Daoy (cell line): Measurements from ENCODE around the gene LGALS7. TPM values are rescaled to one million over a fixed set of nuclear protein-coding genes. Genes with fewer than 3 reads are reported as not detected.
"Not testable (repeated sequence)": the region's sequence is repeated elsewhere in the genome, so short reads cannot be mapped to it uniquely, and the experiment has no call there.

Experiments used
- DNase-seq: peaks from one replicate; pipeline ENCODE4 v3.0.0-alpha.2; 2015; ENCODE audit warnings: low read depth
- total RNA-seq: library from RNA; depleted of rRNA; stranded (reverse); fragments of >200 nt; shearing (Covaris generic); gene quantifications from 2 replicates; pipeline ENCODE4 v1.2.3, GENCODE V29; 2014

The LGALS7 gene
- total RNA-seq, 1 experiment from 2014 or later: not detected

DNA sequence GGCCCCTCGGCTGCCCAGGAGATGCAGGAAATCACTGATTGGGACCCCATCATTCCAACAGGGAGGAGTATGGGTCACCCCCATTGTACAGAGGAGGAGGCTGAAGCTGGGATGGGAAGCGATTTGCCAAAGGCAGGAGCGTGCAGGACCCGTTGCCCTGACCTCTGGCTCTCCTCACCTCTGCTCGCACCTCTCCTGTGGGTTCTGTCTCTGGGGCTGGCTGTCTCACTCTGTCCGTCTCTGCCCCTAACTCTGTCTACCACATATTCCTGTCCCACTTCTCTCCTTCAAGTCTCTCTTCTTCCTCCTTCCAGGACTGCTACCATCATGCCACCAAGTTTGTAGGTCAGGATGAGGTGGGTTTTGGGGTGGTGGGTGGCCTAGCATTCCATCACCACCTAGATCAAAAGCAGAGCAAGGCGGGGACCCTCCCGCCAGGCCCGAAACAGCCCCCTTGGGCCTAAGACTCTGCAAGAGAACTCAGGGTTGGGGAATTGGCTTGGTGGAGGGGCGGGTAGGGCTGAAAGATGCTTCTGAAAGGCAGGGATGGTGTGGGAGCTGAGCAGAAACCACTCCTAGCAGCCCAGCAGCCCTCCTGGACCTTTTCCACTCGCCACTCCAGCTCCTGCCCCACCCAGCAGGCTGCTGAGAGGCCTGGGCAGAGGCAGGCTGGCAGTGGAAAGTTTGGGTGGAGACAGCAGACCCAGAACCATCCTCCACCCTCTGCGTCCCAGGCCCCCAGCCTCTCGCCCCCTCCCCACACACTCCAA lies 1.0 kb upstream of the LGALS7 start:
- no peak for DNase-seq

DNA sequence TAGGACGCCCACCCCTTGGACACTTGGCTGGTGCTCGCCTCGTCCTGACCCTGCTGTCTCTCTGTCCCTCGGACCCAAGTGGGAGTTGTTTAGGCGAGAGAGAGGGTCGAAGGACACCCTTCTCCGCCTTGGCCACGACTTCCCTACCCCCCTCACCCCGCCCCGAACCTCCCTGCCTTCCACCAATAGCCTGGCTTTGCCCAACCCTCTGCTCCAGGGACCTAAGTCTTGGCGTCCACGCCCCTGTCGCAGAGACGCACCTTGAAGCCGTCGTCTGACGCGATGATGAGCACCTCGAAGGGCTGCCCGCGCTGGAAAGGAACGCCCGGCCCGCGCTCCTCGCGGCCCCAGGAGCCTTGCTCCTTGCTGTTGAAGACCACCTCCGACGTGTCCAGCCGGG lies 1.7 kb downstream of the LGALS7 start:
- not testable (repeated sequence) for DNase-seq

DNA sequence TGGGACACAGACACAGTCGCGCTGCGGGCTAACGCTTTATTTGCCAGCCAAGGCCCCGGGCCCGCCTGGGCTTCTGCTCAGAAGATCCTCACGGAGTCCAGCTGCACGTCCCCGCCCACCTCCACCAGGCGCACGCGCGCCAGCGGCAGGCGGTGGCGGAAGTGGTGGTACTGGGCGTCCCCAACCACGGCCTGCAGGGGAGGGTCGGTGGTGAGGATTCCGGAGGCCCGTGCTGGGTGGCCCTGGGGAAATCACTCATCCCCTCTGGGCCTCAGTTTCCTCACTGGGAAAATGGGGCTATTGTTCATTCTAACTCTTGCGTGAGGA lies 2.4 kb downstream of the LGALS7 start:
- DNase-seq: not testable (repeated sequence)

DNA sequence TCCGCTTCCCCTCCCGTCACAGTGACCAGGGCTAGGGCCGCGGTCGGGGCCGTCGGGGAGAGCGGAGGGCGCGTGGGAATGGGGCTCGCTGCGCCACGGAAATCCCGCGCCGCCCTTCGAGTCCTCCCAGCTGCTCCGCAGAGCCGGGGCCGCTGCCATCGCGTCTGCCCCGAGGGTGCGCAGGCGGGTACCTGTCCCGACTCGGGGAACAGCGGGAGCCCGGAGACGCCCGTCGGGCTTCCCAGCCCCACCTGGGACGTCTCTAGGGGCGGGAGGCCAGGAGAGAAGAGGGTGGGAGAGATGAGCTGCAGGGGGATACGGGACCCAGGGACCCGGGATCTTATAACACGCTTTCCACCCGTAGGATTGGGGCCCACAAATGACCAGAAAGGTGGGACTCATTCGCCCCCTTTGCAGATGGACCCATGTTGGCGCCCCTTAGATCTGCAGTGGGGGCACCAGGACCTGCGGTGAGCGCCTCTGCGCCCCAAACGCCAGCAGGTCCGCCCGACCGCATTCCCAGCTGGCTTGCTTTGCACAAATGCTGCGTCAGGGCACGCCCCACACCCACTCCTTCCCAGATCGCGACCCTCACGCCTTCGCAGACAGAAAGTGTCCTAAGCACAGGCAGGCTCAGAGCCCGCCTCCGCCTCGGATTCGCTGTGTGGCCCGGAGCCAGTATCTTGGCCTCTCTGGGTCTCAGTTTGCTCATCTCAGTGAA lies 2.9 kb downstream of the LGALS7 start:
- DNase-seq: not testable (repeated sequence)

DNA sequence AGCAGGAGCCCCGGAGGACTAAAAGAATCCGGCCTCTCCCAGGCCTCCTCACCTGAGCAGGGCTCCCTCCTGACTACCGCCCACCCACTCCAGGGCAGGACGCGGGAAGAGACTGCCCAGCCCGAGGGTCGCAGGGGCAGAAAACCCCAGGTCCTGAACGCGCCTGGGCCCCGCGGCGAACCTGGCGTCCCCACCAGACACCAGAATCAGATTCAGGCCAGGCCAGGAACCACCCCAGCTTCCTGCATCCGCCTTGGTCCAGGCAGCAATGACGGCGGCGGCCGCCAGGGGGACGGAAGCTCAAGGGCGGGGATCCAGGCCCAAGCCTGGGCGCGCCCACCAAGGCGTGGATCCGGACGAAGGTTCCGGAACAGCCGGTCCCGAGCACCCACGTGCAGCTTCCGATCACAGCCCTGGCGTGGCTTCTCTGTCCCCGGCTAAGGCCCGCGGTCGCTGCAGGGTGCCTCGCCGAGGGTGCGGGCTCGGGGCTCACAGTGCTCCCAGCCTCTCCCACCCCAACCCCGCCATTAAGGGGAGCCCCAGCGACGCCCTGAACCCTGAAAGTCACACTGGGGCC lies 3.6 kb downstream of the LGALS7 start:
- peak; percentile 81 for DNase-seq

DNA sequence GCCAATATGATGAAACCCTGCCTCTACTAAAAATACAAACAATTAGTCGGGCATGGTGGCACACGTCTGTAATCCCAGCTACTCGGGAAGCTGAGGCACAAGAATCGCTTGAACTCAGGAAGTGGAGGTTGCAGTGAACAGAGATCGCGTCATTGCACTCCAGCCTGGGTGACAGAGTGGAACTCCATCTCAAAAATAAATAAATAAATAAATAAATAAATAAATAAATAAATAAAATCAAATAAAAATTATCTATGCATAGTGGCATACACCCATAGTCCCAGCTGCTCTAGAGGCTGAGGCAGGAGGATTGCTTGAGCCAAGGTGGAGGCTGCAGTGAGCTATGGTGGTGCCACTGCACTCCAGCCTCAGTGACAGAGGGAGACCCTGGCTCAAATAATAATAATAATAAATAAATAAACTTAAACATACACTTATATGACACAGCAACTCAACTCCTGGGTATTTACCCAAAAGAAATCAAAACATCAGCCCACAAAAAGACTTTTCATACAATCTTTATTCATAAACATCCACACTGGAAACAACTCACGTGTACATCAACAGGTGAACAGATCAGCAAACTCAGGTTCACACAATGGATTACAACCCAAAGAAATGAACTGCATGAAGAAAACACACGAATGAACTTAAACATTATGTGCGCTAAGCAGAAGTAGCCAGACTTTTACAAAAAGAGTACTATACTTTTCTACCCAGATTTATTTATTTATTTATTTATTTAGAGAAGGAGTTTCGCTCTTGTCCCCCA lies 6.9 kb downstream of the LGALS7 start:
- no peak for DNase-seq

DNA sequence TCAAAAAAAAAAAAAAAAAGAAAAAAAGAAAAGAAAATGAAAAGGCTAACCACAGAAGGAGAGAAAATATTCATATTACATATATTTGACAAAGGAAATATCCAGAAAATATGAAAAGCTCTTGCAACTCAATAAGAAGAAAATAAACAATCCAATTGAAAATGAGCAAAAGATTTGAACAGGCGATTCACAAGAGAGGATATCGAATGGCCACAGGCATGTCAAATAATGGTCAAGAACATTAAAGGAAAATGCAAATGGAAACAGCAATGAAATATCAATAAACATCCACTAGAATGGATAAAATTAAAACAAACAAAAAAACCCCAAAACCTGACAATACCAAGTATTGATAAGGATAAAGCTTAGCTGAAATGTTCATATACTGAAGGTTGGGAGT lies 8.1 kb downstream of the LGALS7 start:
- DNase-seq: no peak

DNA sequence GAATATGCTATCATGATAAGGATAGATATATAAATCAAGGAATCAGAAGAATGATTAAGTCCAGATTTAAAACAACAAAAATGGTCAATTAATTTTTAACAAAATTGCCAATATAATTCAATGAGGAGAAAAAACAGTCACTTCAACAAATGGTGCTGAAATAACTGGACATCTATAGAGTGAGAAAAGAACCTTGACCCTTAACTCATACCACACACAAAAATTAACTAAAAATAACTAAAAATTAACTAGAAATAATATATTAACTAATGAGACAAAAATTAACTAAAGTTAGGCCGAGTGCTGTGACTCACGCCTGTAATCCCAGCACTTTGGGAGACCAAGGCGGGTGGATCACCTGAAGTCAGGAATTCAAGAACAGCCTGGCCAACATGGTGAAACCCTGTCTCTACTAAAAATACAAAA lies 9.5 kb downstream of the LGALS7 start:
- DNase-seq: no peak

DNA sequence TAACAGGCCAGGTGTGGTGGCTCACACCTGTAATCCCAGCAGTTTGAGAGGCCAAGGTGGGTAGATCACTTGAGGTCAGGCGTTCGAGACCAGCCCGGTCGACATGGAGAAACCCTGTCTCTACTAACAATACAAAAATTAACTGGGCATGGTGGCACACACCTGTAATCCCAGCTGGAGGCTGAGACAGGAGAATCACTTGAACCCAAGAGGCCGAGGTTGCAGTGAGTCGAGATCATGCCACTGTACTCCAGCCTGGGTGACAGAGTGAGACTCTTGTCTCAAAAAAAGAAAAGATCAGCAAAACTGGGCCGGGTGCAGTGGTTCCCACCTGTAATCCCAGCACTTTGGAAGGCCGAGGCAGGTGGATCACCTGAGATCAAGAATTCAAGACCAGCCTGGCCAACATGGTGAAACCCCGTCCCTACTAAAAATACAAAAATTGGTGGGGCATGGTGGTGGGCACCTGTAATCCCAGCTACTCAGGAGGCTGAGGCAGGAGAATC lies 11.4 kb downstream of the LGALS7 start:
- not testable (repeated sequence) for DNase-seq

DNA sequence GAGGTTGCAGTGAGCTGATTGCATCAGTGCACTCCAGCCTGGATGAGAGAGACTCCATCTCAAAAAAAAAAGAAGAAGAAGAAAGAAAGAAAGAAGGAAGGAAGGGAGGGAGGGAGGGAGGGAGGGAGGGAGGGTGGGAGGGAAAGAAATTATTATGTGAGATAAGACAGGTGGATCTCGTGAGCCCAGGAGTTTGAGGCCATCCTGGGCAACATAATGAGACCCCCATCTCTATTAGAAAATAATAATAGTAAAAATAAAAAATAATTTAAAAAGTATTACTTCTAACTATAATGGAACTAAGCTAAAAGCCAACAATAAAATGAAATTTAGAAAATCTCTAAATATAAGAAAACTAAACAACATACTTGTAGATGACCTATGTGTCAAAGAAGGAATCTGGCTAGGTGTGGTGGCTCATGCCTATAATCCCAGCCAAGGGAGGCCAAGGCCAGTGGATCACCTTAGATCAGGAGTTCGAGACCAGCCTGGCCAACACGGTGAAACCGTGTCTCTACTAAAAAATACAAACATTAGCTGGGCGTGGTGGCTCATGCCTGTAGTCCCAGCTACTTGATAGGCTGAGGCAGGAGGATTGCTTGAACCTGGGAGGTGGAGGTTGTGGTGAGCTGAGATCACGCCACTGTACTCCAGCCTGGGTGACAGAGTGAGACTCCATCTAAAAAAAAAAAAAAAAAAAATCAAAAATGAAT lies 12.4 kb downstream of the LGALS7 start:
- DNase-seq: not testable (repeated sequence)

DNA sequence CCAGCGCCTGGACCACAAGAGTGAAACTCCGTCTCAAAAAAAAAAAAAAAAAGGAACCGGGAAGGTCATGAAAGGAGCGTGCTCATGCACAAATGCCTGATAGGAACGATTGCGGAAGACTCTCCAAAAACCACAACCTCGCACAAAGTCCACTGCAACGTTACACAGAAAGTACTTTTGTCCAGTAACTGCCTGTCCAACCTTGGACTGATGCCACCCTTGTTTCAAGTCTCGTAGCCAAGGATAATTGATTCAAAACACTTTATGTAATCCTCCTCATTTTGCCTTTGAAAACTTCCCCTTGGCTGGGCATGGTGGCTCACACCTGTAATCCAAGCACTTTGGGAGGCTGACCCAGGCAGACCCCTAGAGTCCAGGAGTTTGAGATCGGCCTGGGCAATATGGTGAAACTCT lies 13.7 kb downstream of the LGALS7 start:
- DNase-seq: no peak

DNA sequence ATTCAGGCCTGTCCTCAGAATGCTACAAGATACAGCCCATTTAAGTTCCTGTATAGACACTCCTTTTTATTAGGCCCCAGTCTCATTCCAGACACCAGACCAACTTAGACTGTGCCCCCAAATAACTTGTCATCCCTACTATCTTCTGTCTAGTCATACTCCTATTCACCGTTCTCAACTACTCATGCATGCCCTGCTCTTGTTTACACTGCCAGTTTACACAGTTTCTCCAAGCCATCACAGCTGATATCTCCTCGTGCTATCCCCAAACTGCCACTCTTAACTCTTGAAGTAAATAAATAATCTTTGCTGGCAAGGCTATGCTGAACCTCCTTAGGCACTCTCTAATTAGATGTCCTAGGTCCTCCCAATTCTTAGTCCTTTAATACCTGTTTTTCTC lies 19.1 kb downstream of the LGALS7 start:
- DNase-seq: not testable (repeated sequence)

DNA sequence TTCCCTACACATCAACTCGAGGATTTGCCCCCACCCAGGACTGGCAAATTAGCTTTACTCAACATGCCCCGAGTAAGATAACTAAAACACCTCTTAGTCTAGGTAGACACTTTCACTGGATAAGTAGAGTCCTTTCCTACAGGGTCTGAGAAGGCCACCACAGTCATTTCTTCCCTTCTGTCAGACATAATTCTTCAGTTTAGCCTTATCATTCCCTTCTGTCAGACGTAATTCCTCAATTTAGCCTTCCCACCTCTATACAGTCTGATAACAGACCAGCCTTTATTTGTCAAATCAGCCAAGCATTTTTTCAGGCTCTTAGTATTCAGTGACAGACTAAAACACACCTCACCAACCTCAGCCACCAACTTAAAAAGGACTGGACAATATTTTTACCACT lies 19.5 kb downstream of the LGALS7 start:
- not testable (repeated sequence) for DNase-seq

DNA sequence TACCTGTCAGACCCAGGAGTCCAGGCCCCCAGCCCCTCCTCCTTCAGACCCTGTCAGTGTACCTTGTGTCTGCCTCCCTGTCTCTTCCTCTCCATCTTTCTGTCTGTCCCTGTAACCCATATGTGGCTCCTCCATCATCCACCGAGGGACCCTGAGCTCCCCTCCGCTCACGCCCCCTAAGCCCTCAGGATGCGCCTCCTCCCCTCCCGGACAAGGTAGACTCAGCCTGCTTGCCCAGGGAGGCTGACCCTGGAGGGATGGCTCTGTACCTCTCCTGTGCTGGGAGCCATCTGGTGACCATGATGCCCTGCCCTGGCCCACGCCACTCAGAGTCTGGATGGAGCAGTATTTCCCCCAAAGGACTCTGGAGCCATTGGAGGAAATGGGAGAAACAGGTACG lies 28.0 kb downstream of the LGALS7 start:
- no peak for DNase-seq

DNA sequence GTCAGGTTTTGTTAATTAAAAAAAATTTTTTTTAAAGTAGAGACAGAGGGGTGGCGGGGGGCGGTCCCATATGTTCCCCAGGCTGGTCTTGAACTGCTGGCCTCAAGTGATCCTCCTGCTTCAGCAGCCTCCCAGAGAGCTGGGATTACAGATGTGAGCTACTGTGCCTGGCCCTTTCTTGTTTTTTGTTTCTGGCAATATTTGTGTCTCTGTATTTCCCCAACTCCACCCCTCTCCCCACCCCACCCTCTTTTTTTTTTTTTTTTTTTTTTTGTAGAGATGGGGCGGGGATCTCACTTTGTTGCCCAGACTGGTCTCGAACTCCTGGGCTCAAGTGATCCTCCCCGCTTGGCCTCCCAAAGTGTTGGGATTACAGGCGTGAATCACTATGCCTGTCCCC lies 28.4 kb downstream of the LGALS7 start:
- no peak for DNase-seq

DNA sequence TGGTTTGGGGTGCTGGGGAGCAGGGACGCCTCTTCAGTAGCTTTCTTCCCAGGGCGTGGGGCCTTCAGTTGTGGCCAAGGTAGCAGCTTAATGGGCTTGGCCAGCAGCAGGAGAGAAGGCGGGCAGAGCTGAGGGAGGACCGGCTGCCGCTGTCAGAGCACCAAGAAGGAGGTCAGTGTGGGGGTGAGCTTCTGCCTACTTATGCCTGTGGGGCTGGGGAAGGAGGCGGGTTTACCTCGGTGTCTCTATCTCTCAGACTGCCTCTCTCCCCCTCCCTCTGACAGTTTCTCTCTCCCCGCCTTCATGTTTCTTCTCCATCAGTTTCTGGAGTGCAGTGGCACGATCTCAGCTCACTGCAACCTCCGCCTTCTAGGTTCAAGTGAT lies 29.0 kb downstream of the LGALS7 start, which contains the start of gene CAPN12:
Gene CAPN12, minus strand, starts transcription at position 177 of the 384 bp plus-strand sequence. CDS start 309 bp downstream, outside the sequence.
- DNase-seq: no peak

DNA sequence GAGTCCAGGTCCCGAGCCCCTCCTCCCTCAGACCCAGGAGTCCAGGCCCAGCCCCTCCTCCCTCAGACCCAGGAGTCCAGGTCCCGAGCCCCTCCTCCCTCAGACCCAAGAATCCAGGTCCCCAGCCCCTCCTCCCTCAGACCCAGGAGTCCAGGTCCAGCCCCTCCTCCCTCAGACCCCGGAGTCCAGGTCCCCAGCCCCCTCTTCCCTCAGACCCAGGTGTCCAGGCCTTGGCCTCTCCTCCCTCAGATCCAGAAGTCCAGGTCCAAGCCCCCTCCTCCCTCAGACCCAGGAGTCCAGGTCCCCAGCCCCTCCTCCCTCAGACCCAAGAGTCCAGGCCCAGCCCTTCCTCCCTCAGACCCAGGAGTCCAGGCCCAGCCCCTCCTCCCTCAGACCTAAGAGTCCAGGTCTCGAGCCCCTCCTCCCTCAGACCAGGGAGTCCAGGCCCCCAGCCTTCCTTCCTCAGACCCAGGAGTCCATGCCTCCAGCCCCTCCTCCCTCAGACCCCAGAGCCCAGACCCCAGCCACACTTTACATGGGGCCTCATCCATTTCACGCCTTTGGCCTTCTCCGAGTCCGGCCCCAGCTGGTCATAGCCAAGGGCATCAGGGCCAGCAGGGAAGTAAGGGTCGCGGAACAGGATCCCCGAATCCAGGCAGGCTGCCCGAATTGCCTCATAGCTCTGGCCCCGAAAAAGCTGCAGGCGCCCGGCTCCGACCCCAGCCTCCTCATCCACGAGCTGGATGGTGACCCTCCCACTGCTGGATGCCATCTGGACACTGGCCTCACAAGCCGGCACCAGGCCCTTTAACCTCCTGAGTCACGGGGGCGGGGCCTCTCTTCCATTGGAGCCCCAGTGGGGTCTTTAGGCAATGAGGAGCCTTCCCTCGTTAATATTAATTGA lies 29.7 kb downstream of the LGALS7 start:
- no peak for DNase-seq

DNA sequence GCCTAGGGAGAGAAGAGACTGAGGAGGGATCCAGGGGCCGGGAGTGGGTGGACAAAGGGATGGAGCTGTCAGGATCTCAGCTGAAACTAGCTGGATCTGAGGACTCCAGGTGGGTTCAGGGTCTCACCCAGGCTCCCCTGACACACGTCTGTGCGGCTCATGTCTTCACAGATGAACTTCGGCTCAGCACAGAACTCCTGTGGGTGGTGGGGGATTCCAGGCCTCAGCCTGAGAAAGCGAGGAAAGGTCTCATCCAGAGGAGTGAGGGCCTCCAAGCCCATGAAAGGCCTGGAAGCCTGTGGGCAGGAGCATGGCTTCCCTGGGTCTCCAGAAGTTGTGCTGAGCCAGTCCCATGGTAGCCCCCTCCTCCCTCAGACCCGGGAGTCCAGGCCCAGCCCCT lies 30.4 kb downstream of the LGALS7 start:
- DNase-seq: no peak

DNA sequence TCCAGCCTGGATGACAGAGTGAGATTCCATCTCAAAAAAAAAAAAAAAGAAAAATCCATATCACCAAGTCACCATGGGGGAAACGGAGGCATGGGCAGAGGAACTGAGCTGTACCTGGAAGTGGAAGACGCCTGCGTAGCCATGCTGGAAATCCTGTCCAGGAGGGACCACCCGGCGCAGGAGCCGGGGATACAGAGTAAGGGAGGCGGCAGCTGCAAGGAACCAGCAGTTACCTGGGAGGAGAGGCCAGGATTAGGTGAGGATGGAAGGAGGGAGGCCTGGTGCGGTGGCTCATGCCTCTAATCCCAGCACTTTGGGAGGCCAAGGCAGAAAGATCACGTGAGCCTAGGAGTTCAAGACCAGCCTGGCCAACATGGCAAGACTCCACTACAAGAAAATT lies 31.0 kb downstream of the LGALS7 start:
- DNase-seq: no peak

DNA sequence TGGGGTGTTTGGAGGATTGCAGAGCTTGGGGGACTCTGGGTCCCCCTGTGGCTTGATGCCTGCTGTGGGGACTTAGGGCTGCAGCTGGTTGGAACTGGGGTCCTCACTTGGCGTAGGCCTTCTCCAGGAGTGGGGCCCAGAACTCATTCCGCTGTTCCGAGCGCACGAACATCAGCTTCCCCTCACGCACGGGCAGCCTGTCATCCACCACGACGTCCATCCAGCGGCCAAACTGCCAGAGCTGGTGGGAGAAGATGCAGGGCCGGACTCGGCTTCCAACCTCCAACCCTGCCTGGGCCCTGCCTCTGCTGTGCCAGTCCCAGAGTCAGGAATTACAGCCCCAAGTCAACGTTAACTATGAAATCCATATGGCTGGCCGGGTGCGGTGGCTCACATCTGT lies 31.6 kb downstream of the LGALS7 start:
- peak; percentile 3 for DNase-seq
